ENCODE results near the gene ARHGAP26.
"Not testable (repeated sequence)": the region's sequence is repeated elsewhere in the genome, so short reads cannot be mapped to it uniquely, and the experiment has no call there.

ARHGAP26 gene

DNA sequence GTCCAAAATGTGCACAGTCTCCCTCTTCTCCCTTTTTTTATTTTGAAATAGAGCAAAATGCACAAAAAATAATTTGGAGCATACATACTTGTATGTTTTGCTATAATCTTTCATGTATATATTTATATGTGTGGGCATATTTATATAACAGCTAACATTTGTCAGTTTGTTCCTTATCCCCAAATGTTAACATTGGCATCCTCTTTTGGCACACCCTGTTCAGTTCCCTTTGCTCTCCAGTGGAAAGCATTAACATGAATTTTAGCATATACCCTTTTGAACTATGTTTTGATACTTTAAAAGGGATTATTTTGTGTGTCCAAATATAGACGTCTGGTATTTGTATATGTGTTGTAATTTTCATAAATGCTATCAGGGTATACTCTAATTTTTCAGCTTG is 306.2 kb downstream of the ARHGAP26 start:
- no peak for DNase-seq

DNA sequence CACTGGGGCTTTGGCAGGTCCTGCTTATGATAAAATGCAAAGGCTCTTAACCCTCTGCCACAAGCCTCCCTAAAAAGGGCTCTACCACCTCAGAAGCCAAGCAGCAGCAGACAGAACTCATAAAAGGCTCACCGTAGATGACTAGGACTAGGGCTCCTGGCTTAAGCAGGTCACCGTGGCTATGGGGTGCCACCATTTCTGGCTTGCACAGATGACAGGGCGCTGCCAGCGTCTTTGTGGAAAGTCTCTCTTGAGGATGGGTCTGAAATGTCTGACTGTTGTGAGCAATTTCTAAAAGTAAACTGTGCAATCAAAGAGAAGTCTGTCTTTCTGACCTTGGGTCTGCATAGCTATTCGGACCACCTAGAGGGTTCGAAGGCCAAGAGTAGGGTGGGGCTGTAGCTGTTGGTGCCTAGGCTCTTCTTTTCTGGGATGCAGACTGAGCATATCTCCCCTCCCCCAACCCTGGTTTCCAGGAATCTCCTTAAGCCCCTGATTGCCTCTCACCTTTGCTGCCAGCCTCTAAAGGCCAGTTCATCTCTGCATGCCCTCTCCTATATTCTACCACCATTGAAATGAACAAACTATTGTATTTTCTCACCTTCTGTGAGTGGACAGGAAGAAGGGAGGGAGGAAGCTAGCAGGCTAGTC is 307.4 kb downstream of the ARHGAP26 start:
- no peak for DNase-seq

DNA sequence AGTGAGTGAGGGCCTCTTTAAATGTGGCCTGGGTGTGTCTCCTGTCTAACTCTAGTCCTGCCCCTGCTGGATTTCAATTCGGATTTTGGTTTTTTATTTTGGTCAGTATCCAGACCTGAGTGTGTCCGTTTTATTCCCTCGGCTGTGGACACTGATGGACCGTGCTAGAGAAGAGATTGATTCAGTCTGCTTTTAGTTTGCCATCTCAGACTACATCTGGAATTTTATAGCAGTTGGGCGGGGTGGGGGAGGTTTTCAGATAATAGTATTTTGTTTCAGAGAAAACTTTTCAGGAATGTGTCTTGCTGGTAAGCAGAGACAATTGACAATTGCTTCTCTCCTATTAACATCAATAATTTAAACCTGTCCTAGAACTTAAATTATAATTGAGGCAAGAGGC is 308.1 kb downstream of the ARHGAP26 start:
- DNase-seq: no peak

DNA sequence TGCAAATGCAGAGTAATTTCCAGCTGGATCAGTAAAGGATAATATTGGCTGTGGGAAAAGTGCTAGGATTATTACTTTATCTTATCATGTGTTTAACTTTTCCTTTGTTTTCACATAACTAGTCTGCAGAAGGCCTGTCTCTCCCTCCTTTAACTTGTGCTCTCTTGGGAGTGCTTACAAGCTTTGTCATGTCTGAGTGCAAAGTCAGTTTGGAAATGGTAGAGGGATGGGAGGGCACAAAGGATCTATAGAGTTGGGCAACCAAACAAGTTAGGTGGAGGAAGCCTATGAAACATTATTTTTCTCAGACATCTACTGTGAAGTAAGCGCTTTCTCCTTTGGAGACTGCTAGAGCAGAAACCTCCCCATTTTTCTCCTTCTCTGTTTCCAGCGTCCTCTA is 308.8 kb downstream of the ARHGAP26 start:
- no peak for DNase-seq

DNA sequence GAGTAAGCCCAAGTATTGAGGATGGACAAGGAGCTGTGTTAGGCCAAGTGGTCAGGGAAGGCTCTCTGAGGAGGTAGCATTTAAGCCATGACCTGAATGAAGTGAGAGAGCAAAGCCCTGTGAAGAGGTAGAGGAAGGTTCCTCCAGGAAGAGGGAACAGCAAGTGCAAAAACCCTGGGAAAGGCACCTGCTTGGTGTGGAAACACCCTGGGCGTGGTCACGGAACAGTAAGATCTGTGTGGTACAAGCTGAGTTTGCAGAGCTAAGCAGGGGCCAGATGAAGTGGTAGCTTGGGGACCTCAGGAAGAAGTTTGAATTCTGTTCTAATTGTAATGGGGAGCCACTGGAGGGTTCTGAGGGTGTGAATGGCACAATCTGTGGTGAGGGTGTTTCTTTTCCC is 310.2 kb downstream of the ARHGAP26 start:
- DNase-seq: no peak

DNA sequence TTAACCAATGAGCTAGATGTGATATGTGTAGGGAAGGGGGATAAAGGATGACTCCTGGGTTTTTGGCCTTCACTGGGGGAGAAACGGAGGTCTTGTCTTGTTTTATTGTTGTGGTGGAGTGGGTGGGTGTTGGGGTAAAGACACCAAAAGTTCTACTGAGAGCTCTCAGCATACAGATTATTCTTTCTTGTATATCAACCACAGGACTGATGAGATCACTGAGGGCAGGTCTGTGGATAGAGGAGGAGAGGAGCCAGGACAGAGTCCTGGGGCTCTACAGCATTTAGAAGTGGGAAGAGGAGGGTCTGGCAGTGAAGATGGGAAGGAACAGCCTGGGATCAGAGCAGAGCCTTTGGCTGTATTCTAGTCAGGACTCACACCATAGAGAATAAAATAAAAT is 310.8 kb downstream of the ARHGAP26 start:
- DNase-seq: no peak

DNA sequence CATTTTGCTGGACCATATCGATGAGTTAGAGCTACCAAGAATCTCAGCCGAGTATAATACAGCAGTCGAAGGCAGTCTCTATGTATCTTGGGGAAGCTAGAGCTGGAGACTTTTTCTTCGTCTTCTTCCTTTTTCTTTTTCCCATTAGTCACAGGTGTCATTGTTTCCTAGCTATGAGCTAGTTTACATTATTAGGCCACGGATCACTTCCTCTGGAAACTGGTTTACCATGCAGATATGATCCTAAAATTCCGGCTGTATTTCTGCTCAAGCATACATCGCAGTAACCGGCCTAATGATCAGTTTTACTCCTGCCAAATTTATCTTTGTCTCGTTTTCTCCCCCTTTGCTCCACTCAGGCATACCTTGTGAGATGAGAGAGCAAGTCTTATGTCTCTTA is 312.8 kb downstream of the ARHGAP26 start:
- DNase-seq: no peak

DNA sequence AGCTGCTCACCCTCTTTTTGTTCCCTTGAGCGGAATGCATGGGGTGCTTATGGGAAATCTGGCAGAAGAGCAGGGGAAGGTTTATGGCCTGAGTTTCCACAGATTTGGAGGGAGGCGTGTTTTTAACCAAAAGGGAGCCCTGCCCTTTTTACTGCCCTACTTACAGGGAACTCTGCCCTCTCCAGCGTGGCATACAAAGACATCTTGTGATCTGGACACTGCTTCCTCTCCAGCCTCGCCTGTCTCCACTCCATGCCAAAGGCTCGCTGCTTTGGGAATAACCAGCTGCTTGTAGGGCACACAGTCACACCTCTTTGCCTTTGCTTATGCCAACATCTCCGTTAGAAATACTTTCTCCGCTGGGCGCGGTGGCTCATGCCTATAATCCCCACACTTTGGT is 314.2 kb downstream of the ARHGAP26 start:
- no peak for DNase-seq

DNA sequence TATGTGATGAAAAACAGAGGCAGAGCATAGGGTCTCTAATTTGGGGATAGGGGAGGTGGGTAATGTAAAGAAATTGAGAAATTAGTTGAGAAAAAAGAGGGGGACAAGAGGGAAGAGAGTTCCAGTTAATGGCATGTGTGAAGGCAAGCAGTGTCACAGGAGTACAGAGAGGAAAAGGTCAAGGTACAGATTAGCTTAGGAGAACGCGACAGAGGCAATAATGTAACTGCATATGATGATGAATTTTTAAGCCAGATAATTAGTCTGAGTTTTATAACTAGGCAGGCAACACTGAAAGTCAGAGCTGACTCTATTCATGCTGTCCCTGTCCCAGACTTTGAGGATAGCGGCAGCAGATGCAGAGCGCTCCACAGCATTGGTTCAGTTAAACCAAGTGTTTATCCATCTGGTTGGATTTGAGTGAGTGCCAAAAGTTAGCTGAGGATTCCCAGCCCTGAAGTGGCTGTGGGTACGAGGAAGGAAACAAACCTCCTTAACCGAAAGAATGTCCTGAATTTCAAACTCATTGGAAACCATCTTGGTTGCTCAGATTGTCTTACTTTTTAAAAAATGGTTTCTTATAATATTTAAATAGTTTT is 315.2 kb downstream of the ARHGAP26 start:
- no peak for DNase-seq

DNA sequence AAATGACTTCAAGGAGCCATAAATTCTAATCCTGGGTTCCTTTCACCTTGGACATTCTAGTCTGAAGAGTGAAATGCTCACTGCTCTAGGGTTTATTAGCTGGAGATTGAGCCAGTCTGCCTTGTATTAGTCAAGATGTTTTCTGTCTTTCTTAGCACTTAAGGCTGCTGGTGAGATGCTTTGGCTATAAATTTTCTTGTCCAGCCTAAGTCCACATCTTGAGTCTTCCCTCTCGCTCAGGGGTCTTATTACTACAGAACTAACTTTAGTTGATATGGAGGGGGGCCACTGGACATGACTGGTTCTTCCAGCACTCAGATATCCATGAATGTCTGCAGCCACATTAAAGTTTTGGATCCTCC is 316.4 kb downstream of the ARHGAP26 start:
- DNase-seq: no peak

DNA sequence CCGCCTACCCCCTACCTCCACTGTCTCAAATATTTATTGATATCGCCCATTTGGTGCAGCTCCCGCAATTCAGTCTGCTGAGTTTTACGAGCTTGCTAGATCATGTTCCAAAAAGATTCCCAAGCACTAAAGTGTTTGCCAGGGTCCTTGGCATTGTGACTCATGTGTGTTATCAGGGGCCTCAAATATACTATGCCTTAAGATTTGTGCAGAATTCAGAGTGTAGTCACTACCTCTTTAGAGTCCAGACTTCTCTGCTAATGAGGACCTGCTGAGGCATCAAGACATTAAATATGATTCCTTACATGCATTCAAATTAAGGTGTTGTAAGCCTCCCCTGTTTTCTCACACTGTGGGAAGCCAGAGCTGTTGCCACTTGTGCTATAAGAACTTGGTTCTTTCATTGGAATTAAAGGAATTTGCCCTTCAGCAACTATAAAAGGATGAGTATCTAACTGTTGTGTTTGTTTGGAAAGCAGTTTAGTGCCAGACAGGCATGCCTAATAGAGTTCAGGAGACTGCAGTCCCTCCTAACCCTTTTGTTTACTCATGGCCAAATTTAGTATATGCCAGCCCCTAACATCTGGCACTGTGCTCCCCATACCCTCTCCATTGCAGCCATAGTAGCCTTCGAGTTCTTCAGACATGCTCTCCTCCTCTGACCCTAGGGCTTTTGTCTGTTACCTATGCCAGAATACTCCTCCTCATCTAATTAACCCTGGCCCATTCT is 316.9 kb downstream of the ARHGAP26 start:
- DNase-seq: no peak

DNA sequence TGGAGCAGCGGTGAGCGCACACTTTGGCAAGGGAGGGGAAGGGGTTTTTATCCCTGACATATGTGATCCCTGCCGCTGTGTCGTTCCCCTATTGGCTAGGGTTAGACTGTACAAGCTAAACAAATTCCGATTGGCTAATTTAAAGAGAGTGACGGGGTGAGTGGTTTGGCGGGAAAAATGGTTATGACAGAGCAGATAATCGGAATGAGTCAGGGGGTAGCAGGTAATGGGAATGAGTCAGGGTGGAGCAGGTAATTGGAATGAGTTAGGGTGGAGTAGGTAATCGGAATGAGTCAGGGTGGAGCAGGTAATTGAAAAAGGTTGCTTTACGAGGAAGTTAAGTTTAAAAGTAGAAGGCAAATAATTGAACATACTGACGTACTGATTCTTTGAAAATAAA is 318.5 kb downstream of the ARHGAP26 start:
- DNase-seq: not testable (repeated sequence)

DNA sequence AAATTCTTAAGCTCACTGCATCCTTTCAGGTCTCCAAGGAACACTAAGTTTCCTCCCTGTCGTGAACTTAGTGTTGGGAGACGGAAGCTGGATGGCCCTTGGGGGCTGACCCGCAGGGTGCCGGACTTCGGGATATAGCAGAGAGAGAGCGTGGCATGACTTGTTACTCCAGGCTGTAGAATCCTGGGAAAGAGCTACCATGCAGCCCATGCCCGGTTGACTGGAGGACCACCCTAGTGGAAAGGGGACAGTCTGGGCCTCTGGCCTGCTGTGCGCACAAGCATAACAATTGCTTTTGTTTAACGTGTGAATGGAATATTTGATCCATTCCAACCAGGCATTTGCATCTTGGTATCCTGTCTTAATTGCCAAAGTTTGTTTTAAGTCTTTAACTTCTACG is 319.9 kb downstream of the ARHGAP26 start:
- DNase-seq: not testable (repeated sequence)

DNA sequence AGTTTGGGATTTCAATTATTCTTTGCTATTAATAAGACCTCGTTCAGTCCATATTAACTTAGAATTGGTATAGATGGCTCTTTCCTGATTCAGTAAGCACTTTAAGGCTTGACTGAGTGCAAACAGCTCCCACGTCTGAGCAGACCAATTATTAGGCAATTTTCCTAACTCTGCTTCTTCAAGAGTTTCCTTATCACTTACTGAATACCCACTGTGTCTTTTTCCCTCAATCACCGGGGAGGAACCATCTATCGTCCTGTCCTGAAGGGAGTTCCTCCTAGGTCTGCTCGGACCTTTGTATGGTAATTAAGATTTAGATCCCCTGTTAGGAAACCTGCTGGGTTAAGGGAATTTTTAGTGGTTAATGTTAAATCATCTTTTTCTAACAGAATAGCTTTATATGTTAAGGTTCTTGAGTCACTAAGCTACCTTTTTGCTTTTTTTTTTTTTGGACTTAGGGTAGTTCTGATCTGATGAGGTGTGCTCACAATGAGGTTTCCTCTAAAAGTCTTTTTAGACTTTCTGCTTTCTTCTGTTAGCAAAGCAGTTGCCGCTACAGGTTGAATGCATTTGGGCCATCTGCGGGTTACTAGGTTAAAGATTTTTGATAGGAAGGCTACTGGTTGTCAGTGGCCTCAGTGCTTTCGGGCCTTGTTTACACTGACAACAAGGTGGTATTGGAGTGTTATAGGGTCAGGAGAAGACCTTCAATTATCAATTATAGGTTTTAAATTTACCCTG is 322.7 kb downstream of the ARHGAP26 start:
- not testable (repeated sequence) for DNase-seq

DNA sequence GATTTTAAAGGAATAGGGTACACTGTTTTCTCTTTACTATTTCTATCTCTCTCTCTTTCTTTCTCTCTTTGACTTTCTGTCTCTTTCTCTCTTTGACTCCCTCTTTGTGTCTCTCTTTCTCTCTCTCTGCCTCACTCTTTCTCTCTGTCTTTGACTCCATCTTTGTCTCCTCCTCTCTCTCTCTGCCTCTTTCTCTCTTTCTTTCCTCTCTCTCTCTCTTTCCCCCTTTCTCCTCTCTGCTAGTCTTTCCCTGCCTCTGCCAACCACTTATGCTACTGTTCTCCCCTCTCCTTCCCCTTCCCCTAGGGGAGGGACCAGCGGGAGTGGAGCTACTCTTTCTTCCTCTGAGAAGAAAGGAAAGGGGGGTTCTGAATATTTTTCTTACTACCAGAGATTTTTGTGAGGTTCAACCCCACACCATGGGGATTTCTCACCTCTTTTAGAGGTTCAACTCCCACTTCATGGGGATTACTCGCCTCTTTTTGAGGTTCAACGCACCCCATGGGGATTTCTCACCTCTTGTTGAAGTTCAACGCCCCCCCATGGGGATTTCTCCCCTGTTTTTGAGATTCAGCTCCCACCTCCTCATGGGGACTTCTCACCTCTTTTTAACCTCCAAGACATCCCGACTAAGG is 323.4 kb downstream of the ARHGAP26 start:
- DNase-seq: no peak

DNA sequence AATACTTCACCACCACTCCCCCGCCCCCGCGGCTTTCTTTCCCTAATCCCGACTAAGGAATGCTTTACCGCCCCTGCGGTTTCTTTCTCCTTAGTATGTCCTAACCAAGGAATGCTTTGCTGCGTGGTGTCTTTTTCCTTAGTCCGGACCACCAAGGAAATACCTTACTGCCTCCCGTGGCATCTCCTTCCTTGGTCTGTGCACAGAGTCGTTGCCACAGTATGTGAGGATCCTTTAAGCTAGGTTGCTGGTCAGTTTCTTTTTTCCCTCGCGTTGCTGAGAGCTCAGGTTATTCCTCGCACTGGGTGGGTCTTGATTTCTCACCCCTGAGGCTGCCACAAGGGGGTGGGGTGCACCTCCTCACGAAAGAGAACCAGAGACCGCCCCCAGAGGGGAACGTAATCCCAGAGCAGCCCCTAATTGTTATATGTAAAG is 323.9 kb downstream of the ARHGAP26 start:
- DNase-seq: no peak

DNA sequence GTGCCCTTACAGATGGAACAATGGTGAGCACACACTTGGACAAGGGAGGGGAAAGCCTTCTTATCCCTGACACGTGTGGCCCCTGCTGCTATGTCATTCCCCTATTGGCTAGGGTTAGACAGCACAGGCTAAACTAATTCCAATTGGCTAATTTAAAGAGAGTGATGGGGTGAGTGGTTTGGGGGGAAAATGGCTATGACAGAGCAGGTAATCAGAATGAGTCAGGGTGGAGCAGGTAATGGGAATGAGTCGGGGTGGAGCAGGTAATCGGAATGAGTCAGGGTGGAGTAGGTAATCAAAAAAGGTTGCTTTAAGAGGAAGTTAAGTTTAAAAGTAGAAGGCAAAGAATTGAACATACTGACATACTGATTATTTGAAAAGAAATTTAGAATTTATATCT is 324.4 kb downstream of the ARHGAP26 start:
- DNase-seq: not testable (repeated sequence)

DNA sequence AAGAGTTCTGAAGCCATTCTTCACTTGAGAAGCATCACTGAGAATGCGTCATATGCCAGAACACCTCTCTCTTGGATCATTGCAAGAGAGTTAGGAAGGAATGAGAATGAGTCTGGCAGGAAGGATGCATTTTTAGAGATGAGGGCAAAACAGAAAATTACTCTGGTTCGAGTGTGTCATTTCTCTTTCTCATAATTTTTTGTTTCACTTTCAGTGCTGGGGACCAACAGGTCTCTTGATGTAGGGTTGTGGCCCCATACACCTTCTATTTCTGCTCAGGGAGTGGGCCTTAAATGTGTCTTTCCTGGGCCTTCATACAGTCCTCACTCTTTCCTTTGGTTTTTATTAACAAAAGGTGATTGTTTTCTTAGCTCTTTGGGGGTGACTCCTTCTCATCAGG is 330.9 kb downstream of the ARHGAP26 start:
- DNase-seq: no peak

DNA sequence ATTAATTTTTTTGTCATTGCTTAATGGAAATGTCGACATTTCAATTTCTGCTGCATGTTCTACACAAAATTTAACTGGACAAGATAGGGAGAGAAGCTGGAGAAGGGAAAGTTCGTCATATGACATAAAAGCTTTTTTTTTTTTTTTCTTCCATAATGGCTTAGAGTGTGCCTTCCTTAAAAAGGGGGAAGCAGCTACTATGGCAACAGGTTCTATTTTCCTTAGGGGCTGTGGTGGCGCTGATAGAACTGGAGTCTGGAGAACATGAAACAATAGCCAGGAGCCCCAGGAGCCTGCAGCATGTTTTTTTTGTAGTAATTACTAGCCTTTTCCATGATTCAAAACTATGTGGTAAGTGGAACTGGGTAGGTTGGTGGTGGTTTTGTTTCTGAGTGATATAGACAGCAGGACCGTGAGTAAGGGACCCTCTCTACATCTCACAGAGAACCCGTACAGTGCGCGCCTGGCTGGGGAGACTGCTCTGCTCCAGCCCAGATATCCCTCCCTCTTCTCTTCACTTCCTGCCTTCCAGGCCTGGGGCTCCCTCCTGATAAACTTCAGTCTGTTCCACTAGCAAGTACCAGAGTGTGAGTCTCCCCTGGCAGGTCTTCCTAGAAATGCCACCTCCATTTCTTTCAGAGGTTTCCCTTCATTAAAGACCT is 331.7 kb downstream of the ARHGAP26 start:
- no peak for DNase-seq

DNA sequence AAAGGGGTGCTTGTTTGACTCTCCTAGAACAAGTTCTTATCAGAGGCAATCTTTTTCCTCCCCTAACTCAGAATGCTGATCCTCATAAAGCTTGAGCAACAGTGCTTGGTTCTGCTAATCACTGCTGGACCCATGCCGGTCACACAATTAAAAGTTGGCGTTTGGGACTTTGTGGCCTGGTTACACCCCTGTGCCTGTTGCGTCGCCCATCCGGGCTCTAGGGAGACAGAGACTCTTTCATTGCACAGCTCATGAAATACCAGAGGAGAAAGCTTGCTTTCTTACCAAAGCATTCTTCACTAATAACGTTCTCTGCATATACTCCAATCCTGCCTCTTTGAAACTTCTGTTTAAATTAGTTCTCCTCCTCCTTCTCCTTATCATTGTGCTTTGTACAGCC is 332.2 kb downstream of the ARHGAP26 start:
- DNase-seq: no peak

DNA sequence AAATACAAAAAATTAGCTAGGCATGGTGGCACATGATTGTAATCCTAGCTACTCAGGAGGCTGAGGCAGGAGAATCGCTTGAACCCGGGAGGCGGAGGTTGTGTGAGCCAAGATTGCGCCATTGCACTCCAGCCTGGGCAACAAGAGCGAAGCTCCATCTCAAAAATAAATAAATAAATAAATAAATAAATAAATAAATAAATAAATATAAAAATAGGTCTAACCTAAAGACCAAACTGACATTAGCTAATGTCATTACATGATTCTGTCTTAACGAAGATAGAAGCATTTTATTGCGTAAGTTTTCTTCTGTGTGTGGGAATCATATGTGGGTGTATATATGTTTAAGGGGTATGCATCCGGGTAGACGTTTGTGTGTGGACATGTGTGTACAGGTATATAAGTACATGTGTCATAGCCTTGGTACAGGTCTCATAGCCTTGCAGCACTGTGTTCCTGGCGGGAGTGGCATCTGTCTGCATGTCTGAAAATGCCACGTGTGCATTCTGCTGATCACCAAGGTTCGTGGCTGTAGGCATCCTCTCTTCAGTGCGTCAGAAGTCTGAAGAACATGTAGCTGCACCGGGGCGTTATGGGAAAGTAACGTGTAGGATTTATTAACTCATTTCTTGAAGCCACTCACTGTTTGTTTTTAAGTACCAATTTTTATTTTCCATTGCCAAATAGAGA is 335.2 kb downstream of the ARHGAP26 start:
- no peak for DNase-seq

DNA sequence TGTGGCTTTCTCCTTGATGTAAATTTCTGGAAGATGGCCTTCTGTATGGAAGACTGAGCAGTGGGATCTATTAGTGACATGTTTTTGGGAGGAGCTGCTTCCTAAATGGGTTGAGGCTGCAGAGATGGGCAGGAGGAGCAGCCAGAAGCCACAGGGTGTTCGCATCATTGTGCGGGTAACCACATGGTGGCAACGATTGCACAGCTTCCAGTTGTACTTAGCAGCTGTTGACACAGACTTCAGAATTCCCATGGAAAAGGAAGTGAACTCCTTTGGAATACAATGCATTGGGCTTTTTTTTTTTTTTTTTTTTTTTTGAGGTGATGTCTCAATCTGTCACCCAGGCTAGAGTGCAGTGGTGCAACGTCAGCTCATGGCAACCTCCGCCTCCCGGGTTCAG is 336.0 kb downstream of the ARHGAP26 start:
- no peak for DNase-seq
